CD14-positive monocyte (primary cell): Measurements from ENCODE around the gene PDLIM4. TPM values are rescaled to one million over a fixed set of nuclear protein-coding genes. Genes with fewer than 3 reads are reported as not detected.

Experiments
- DNase-seq, 3 donors: peaks; one replicate each; pipeline ENCODE4 v3.0.0-alpha.2; 2011 to 2022
- H2AFZ ChIP-seq: 2 replicates; pipeline ENCODE4 v1.6.0; 2012; ENCODE audit warnings: mild to moderate bottlenecking, low read depth, low read length, inconsistent platforms; ENCODE audit not compliant: insufficient read depth, poor library complexity, severe bottlenecking
- H3K27ac ChIP-seq, 2 donors: 1 replicate in 1 of 2; 2 replicates in 1 of 2; pipeline ENCODE4 v1.5.1; 2012 to 2013; ENCODE audit warnings: low read length in 2 of 2, control low read depth in 1 of 2, inconsistent platforms in 1 of 2, low read depth in 1 of 2, mild to moderate bottlenecking in 1 of 2
- H3K27me3 ChIP-seq, 2 donors: one replicate each; pipeline versions ENCODE4 v1.6.0 to v1.6.1; 2011 to 2013; ENCODE audit warnings: low read length in 2 of 2; ENCODE audit not compliant: control insufficient read depth in 2 of 2, insufficient read depth in 2 of 2
- H3K36me3 ChIP-seq, 2 donors: replicated peaks in 1 of 2; 1 replicate in 1 of 2; 2 replicates in 1 of 2; pipeline versions ENCODE4 v1.5.1 to v1.6.1; 2012 to 2013; ENCODE audit warnings: low read length in 2 of 2, control low read depth in 1 of 2, inconsistent platforms in 1 of 2, mild to moderate bottlenecking in 1 of 2; ENCODE audit not compliant: insufficient read depth in 2 of 2, control insufficient read depth in 1 of 2
- H3K4me1 ChIP-seq, 2 donors: 1 replicate in 1 of 2; 2 replicates in 1 of 2; pipeline versions ENCODE4 v1.5.1 to v1.6.1; 2012 to 2013; ENCODE audit warnings: low read length in 2 of 2, control low read depth in 1 of 2, inconsistent platforms in 1 of 2, mild to moderate bottlenecking in 1 of 2, moderate library complexity in 1 of 2; ENCODE audit not compliant: insufficient read depth in 2 of 2, control insufficient read depth in 1 of 2
- H3K4me2 ChIP-seq: replicated peaks from 2 replicates; pipeline ENCODE3; 2012; ENCODE audit warnings: low read length, moderate library complexity, mild to moderate bottlenecking; ENCODE audit not compliant: poor library complexity, severe bottlenecking; ENCODE audit errors: extremely low read depth
- H3K4me3 ChIP-seq, 3 experiments: fragments of 200-600 bp in 1 of 3; sonication (generic) in 1 of 3; replicated peaks in 1 of 3; 1 replicate in 2 of 3; 2 replicates in 1 of 3; pipeline ENCODE4 v1.5.1; 2011 to 2013; ENCODE audit warnings: low read length in 3 of 3, mild to moderate bottlenecking in 3 of 3, control low read depth in 2 of 3, low read depth in 2 of 3, inconsistent platforms in 1 of 3, moderate library complexity in 1 of 3
- H3K79me2 ChIP-seq: 2 replicates; pipeline ENCODE4 v1.6.0; 2012; ENCODE audit warnings: mild to moderate bottlenecking, control low read depth, inconsistent platforms, low read length, moderate library complexity; ENCODE audit not compliant: insufficient read depth
- H3K9ac ChIP-seq: 2 replicates; pipeline ENCODE4 v1.6.0; 2017; ENCODE audit warnings: low read length, mild to moderate bottlenecking; ENCODE audit not compliant: insufficient read depth, poor library complexity, severe bottlenecking
- H3K9me3 ChIP-seq, 2 donors: replicated peaks in 1 of 2; 1 replicate in 1 of 2; 2 replicates in 1 of 2; pipeline versions ENCODE4 v1.5.1 to v1.6.1; 2012 to 2013; ENCODE audit warnings: low read length in 2 of 2, control low read depth in 1 of 2; ENCODE audit not compliant: control insufficient read depth in 1 of 2, insufficient read depth in 1 of 2
- H4K20me1 ChIP-seq: 2 replicates; pipeline ENCODE4 v1.6.0; 2012; ENCODE audit warnings: mild to moderate bottlenecking, low read length, control low read depth, moderate library complexity; ENCODE audit not compliant: insufficient read depth
- H3K27ac Mint-ChIP-seq, 7 donors: one replicate each; pipeline ENCODE4 v1.8.0; 2020; ENCODE audit warnings: mild to moderate bottlenecking in 7 of 7, mixed read lengths in 7 of 7, moderate library complexity in 6 of 7, inconsistent platforms in 2 of 7
- H3K27me3 Mint-ChIP-seq, 3 donors: one replicate each; pipeline ENCODE4 v1.8.0; 2021 to 2022; ENCODE audit warnings: low read depth in 3 of 3, mild to moderate bottlenecking in 3 of 3, mixed read lengths in 3 of 3, moderate library complexity in 3 of 3, inconsistent platforms in 1 of 3
- H3K36me3 Mint-ChIP-seq, 2 donors: one replicate each; pipeline ENCODE4 v1.8.0; 2020; ENCODE audit warnings: mixed read lengths in 2 of 2, inconsistent platforms in 1 of 2, mild to moderate bottlenecking in 1 of 2
- H3K4me1 Mint-ChIP-seq: one replicate; pipeline ENCODE4 v1.8.0; 2020; ENCODE audit warnings: mild to moderate bottlenecking, mixed read lengths
- H3K4me3 Mint-ChIP-seq, 2 donors: one replicate each; pipeline ENCODE4 v1.8.0; 2020; ENCODE audit warnings: mild to moderate bottlenecking in 2 of 2, mixed read lengths in 2 of 2, moderate library complexity in 1 of 2
- H3K9me3 Mint-ChIP-seq, 7 donors: one replicate each; pipeline ENCODE4 v1.8.0; 2020 to 2022; ENCODE audit warnings: mixed read lengths in 7 of 7, mild to moderate bottlenecking in 6 of 7, moderate library complexity in 6 of 7, inconsistent platforms in 2 of 7
- WGBS: methylation state at CpG from one replicate; pipeline ENCODE4 v1.1.5; 2013; ENCODE audit warnings: missing lambda C conversion rate; ENCODE audit not compliant: insufficient coverage; 5-methylcytosine and 5-hydroxymethylcytosine counted together
- intact Hi-C, 2 donors: fragments of 100-400 bp; cut with micrococcal nuclease; formaldehyde crosslinking; loops; one replicate each; pipeline versions ENCODE4 v1.15.0 to v1.15.1; 2023
- polyA plus RNA-seq, 3 donors: library from polyadenylated mRNA; depleted of rRNA in 1 of 3; unstranded in 2 of 3; stranded (reverse) in 1 of 3; fragments of 300-500 nt in 2 of 3; fragments of >200 nt in 1 of 3; fragmentation: Illumina TruSeq in 2 of 3; gene quantifications; 1 replicate in 2 of 3; 2 replicates in 1 of 3; pipeline ENCODE4 v1.2.3, GENCODE V29; 2012 to 2021
- TF ChIP-seq, protein P1 (sequence below): fragments of 200-600 bp; IDR thresholded peaks from one replicate; pipeline ENCODE4 v1.8.0; 2022; ENCODE audit warnings: antibody characterized with exemption, mild to moderate bottlenecking

Gene PDLIM4
- polyA plus RNA-seq, 3 donors: not detected

DNA sequence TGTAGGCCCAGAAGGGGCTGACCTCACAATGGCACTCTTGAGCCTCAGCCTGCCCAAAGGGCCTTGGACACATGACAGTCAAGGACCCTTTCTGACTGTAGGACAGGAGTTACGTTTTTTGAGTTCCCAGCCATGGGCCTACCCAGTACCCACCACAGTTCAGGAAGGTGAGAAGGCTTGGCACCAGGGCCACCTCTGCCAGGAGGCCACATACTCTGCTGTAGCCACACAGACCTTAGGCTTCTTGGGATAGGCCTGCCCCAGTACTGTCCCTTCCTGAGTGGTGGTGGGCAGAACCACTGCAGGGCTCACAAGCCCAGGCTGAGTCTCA is 12.8 kb downstream of the PDLIM4 start:
- Histone ChIP-seq H3K79me2 (no peaks in the 10 kb centered on the region), H3K36me3 (no peaks in the 10 kb centered on the region), H4K20me1 (no peaks in the 10 kb centered on the region), H2AFZ (no peak overlapping the region), H3K4me2 (no peak overlapping the region), H3K27me3 (no peaks in the 10 kb centered on the region), H3K4me3 (no peak overlapping the region), H3K4me1 (peaks cover 3 to 17% of the 10 kb centered on the region in 2 donors), H3K9ac (no peak overlapping the region), H3K27ac (no peak overlapping the region), H3K9me3 (no peaks in the 10 kb centered on the region)
- DNase-seq: no peak
- peaks cover 0 to 2% of the 10 kb centered on the region in 2 donors for H3K36me3 Mint-ChIP-seq
- TF ChIP-seq, protein P1, sequence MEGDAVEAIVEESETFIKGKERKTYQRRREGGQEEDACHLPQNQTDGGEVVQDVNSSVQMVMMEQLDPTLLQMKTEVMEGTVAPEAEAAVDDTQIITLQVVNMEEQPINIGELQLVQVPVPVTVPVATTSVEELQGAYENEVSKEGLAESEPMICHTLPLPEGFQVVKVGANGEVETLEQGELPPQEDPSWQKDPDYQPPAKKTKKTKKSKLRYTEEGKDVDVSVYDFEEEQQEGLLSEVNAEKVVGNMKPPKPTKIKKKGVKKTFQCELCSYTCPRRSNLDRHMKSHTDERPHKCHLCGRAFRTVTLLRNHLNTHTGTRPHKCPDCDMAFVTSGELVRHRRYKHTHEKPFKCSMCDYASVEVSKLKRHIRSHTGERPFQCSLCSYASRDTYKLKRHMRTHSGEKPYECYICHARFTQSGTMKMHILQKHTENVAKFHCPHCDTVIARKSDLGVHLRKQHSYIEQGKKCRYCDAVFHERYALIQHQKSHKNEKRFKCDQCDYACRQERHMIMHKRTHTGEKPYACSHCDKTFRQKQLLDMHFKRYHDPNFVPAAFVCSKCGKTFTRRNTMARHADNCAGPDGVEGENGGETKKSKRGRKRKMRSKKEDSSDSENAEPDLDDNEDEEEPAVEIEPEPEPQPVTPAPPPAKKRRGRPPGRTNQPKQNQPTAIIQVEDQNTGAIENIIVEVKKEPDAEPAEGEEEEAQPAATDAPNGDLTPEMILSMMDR: no peak
- intact Hi-C loops: loop anchor here (5.0 to 10.0 kb wide), 2 partner anchors 52 to 55 kb away; no protein-coding TSS in a partner anchor
- H3K4me1 Mint-ChIP-seq: peaks cover 21% of the 10 kb centered on the region
- no peak overlapping the region for H3K4me3 Mint-ChIP-seq
- H3K9me3 Mint-ChIP-seq: no peaks in the 10 kb centered on the region
- H3K27me3 Mint-ChIP-seq: peaks cover 7 to 18% (median 15%) of the 10 kb centered on the region in 3 donors
- WGBS: 100% methylated on average over 1 of the region's 1 CpG
- H3K27ac Mint-ChIP-seq: peak overlapping the region in 1 of 7 donors; percentile 18

DNA sequence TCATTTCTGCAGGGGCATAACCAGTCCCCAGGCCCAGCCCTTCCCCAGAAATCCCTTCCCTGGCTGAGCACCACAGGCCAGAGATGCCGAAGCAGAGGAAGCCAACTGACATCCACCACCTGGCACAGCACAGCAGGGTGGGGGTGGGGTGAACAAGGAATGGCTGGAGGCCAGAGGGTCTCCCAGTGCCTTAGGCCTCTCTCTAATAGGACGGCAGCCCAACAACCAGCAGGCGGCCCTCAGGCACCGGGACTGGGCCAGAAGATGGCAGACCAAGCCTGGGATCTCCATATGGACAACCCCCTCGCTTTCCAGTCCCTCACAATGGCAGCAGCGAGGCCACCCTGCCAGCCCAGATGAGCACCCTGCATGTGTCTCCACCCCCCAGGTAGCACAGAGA is 13.2 kb downstream of the PDLIM4 start:
- intact Hi-C loops: loop anchor here (5.0 to 10.0 kb wide), 2 partner anchors 52 to 54 kb away; no protein-coding TSS in a partner anchor
- WGBS: 97% methylated on average over 5 of the region's 6 CpGs
- H4K20me1 ChIP-seq: no peaks in the 10 kb centered on the region

More for the DNA sequence above, 13.2 kb downstream of the PDLIM4 start:
- H3K36me3 ChIP-seq: no peaks in the 10 kb centered on the region
- H2AFZ ChIP-seq: no peak overlapping the region
- H3K4me1 ChIP-seq: peaks cover 3 to 17% of the 10 kb centered on the region in 2 donors
- H3K9ac ChIP-seq: no peak overlapping the region
- no peak overlapping the region for H3K4me3 ChIP-seq
- no peaks in the 10 kb centered on the region for H3K9me3 ChIP-seq
- Mint-ChIP-seq H3K4me3 (peak overlapping the region; percentile 74 to 83), H3K4me1 (peaks cover 21% of the 10 kb centered on the region), H3K9me3 (no peaks in the 10 kb centered on the region), H3K36me3 (peaks cover 0 to 2% of the 10 kb centered on the region in 2 donors), H3K27ac (peak overlapping the region in 1 of 7 donors; percentile 18), H3K27me3 (peaks cover 7 to 18% (median 15%) of the 10 kb centered on the region in 3 donors)
- no peak overlapping the region for H3K27ac ChIP-seq
- TF ChIP-seq, protein P1: no peak
- DNase-seq: no peak
- no peaks in the 10 kb centered on the region for H3K27me3 ChIP-seq
- H3K4me2 ChIP-seq: no peak overlapping the region
- H3K79me2 ChIP-seq: no peaks in the 10 kb centered on the region
